GM18858 (cell line): ENCODE results near the gene VAPA.
"Not testable (repeated sequence)": the region's sequence is repeated elsewhere in the genome, so short reads cannot be mapped to it uniquely, and the experiment has no call there.

Source experiments
- ATAC-seq: cut with Tn5 transposase; IDR thresholded peaks from one replicate; pipeline ENCODE4 v1.9.1; 2021; ENCODE audit not compliant: unreplicated experiment

The VAPA gene

DNA sequence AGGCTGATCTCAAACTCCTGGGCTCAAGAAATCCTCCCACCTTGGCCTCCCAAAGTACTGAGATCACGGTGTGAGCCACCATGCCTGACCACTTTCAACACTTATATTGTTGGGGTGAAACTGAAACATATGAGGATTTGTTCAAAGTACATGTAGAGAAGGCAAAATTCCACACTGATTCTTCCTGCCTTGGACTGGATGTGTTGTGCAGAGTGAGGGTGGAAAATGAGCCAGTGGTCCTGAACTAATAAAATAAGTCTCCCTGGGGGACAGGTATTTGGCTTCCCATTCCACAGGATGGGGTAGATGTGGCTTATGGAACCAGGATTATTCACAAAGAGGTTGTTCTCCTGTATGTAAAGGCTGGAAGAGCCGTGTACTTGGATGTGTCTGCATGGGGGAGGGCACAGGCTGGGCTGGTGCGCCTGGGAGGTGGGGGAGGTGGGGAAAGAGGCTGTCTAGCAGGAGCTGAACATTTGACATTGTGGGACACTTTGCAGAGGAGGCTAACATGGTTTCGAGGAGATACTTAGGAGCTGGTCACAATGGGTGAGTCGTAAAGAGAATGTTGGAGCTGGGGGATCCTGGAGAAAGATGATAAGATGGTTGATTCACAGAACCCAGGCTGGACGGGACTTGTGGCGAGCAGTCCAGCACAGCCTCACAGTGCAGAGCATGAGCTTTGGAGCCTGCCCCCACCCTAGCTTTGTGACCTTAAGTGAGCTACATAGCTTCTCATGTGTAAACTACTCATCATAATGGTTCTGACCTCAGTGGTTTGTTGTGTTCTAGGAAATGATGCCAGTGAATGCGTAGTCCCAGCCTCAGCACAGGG lies 28.4 kb upstream of the VAPA start, which contains the start of gene TXNDC2:
Gene TXNDC2 (plus strand): TSS at position 804 of the 835 bp plus-strand sequence. CDS start 708 bp downstream, outside the sequence.
- no peak for ATAC-seq

DNA sequence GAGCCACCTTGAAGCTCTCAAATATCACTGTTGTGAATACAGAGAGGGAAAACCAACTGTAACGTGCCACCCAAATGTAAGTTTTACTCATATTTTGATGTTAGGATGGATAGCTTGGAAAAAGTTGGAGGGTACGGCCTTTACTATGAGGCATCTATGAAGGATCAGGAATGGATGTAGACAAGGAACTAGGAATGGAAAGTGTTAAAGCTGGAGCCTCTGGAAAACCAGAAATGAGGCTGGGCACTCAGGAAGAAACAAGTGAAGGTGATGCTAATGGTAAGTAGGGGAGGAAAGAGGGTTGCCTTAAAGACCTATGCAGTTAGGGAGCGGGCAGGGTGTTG lies 27.8 kb upstream of the VAPA start:
- ATAC-seq = no peak

DNA sequence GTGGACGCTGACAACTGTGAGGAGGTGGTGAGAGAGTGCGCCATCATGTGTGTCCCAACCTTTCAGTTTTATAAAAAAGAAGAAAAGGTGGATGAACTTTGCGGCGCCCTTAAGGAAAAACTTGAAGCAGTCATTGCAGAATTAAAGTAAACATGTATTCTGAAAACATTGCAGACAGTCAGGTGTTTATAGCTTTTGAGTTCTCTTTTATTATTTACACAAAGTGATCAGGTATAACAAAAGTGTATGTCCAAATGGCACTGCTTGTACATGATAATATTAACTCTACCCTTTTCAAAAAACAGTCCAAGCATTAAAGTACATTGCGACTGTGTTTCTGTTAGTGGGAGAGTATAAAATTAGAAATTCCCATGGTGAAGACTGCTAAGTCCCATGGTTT lies 25.8 kb upstream of the VAPA start:
- ATAC-seq = no peak

DNA sequence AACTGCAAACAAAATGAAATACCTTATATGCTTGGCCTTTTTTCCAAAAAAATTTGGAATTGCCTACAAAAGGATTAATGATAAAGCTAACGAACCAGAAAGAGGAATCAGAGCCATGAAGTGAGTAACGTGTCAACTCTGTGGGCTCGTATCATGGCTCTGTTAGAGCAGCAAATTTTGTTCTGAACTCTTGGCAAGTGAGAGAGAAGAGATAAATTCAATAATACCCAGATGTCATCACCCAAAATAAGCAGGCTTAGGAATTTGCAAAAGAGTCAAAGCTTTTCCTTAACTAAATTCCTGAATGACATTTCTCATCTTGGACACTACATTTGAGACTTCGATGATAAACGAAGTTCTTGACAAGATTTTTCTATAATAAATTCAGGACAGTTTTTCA lies 23.6 kb upstream of the VAPA start:
- no peak for ATAC-seq

DNA sequence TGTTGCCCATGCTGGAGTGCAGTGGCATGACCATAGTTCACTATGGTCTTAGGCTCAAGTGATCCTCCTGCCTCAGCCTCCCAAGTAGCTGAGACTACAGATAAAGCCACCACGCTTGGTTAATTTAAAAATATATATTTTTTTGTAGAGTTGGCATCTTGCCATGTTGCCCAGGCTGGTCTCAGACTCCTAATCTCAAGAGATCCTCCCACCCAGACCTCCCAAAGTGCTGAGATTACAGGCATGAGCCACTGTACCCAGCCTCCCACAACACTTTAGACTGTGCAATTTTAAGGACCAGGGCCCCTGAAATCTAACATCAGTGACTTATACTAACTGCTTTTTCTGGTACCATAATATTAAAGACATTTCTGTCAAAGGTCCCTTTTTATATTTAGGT lies 22.9 kb upstream of the VAPA start:
- ATAC-seq = no peak

DNA sequence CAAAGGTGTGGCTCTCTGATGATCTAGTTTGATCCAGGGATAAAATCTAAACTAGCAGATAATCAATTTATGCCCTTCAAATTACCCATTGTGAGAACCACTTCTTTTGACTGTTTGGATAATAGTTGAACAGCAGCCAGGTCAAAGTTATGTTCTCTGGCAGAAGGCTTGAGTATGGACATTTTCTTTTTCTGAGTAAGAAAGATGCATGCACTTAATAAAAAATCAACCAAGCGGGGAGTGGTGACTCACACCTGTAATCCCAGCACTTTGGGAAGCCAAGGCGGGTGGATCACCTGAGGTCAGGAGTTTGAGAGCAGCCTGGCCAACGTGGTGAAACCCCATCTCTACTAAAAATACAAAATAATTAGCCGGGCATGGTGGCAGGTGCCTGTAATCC lies 22.3 kb upstream of the VAPA start:
- not testable (repeated sequence) for ATAC-seq

DNA sequence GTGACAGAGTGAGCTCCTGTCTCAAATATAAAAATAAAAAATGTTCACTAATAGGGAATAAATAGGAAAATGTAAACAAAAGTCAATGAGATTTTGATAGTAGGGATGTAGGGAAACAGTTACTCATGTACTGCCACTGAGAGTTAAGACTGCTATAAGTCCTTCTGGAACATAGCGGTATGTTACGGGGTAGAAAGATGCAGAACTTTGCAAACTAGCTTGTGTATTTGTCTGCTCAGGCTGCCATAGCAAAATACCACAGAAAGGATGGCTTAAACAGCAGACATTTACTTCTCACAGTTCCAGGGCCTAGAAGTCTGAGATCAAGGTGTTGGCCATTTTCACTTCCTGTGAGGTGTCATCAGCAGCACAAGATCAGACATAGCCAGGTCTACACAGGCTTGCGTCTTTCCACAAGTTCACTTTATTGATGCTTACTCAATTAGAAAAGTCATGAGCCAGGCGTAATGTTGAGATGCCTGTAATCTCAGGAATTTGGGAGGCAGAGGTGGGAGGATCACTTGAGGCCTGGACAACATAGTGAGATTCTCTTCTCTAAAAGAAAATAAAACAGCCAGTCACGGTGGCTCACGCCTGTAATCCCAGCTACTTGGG lies 19.3 kb upstream of the VAPA start:
- no peak for ATAC-seq

DNA sequence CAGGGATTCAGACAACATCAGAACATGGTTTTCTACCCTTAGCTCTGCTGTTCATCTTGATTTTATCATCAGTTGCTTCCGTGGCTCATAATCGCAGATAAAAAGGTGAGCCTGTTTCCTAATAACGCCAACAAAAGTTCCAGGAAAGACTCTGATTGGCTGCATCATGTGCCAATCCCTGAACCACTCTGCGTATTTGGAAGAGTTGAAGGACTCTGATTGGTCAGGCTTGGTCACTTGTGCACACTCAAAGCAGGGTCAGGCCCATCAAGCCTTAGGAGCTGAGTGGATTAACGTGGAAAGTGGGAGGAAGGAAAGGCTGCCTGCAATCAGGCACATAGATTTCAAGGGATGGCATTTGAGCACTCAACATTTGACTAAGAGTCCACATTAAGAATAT lies 16.7 kb upstream of the VAPA start:
- no peak for ATAC-seq

DNA sequence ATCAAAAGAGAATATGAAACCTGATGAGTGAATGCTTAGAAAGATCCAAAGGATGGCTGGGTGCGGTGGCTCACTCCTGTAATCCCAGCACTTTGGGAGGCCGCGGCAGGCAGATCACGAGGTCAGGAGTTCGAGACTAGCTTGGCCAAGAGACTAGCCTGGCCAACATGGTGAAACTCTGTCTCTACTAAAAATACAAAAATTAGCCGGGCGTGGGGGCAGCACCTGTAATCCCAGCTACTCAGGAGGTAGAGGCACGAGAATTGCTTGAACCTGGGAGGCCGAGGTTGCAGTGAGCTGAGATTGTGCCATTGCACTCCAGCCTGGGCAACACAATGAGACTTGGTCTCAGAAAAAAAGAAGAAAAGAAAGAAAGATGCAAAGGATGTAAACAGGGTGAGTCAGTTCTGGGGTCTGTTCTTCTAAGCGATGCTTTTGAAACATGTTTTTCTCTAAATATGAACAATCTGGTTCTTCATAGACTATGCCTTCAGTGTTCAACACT lies 16.0 kb upstream of the VAPA start:
- not testable (repeated sequence) for ATAC-seq

DNA sequence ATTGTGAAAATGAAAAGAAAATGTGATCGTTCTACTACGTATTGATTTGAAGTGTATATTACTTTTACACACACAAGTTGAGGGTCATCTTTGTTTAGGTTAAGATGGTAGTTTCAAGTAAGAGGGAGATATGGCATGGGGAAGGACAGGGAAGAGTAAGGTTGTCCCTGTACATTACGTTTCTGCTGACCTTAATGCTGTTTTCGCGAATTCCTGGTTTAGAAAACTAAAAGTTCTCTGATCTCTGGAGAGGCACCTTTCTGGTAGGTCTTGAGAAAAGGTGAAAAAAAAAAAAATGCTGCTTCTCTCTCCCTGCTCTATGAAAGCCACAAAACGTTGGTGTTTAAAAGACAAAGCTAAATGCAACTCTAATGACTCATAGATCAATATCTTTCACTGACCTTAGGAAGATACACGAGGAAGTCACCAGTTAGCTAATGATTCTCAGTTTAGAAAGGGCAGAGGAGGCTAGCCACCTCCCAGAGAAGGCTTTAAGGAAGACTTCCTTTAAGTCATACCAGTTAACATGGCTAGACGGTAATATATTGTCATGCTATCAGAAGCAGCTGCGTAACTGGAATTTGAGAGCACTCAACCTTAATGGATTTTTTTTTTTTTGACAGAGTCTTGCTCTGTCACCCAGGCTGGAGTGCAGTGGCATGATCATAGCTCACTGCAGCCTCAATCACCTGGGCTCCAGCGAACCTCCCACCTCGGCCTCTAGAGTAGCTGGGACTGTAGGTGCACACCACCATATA lies 14.8 kb upstream of the VAPA start:
- no peak for ATAC-seq

DNA sequence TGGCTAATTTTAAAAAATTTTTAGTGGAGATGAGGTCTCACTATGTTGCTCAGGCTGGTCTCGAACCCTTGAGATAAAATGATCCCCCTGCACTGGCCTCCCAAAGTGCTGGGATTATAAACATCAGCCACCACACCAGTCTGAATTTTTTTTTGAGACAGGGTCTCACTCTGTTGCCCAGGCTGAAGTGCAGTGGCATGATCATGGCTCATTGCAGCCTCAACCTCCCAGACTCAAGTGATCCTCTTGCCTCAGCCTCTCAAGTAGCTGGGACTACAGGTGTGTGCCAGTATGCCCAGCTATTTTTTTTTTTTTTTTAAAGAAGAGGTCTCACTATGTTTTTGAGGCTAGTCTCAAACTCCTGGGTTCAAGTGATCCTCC lies 14.3 kb upstream of the VAPA start:
- not testable (repeated sequence) for ATAC-seq

DNA sequence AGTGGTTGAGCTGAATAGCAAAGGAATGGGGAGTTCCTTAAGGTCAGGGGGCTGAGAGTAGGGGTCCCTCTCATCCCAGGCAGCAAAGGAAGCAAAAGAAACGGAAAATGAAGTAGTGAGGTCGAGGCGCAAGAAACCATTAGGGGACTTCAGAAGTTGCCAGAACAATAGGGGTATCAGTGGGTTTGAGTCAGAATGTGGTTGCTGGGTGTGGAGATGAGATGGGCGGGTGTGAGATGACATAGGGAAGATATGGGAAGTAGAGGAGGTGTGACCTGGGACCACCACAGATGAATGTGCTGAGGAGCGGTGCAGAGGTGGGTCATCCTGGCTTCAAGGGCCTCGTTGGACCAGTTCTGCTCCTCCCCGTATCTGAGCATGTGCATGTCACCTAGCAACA lies 13.1 kb upstream of the VAPA start:
- no peak for ATAC-seq

DNA sequence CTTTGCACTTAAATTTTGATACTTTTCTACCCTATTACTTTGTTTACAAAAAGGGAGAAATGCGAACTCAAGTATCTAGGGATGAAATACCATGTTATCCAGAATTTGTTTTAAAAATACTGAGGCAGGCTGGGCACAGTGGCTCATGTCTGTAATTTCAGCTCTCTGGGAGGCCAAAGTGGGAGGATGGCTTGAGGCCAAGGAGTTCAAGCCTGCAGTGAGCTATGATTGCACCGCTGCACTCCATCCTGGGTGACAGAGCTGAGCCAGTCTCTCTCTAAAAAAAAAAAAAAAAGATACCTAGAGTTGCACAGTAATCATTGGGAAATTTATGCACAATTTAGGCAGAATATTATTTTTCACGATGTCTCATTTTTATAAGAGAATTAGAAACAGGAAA lies 12.4 kb upstream of the VAPA start:
- ATAC-seq = no peak

DNA sequence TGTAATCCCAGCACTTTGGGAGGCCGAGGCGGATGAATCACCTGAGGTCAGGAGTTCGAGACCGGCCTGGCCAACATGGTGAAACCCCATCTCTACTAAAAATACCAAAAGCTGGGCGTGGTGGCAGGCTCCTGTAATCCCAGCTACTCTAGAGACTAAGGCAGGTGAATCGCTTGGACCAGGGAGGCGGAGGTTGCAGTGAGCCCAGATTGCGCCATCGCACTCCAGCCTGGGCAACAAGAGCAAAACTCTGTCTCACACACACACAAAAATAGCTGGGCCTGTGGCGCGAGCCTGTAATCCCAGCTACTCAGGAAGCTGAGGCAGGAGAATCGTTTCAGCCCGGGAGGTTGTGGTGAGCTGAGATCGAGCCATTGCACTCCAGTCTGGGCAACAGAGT lies 11.6 kb upstream of the VAPA start:
- ATAC-seq = not testable (repeated sequence)

DNA sequence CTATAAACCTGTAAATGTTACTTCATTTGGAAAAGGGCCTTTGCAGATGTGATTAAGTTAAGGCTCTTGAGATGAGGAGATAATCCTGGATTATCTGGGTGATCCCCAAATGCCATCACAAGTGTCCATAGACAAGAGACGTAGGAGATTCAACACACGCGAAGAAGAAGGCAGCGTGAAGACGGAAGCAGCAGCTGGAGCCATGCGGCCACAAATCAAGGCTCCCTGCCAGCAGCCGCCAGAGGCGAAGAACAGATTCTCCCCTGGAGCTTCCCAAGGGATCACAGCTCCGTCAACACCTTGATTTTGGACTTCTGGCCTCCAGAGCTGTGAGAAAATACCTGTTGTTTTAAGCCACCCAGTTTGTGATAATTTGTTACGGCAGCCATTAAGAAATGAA lies 11.0 kb upstream of the VAPA start:
- no peak for ATAC-seq

DNA sequence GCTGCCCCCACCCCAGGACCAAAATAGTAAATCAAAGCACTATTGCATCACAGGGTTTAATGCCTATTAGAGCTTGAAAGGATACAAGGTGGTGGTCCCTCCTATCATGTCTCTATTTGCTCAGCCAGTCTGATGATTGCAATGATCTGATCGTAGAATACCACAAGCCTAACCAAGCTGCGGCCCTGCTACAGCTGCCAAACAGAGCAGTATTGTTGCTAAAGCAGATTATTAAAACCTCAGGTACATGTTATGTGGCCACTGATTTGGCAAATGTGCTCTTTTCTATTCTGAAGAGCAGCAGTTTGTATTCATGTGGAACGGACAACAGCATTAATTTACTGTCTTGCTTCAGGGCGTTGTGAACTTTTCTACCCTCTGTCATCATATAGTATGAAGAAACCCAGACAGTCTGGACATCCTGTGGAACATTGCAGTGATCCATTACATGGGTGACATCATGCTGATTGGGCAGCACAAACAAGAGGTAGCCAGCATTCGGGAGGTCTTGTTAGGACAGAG lies 8.4 kb upstream of the VAPA start:
- no peak for ATAC-seq

DNA sequence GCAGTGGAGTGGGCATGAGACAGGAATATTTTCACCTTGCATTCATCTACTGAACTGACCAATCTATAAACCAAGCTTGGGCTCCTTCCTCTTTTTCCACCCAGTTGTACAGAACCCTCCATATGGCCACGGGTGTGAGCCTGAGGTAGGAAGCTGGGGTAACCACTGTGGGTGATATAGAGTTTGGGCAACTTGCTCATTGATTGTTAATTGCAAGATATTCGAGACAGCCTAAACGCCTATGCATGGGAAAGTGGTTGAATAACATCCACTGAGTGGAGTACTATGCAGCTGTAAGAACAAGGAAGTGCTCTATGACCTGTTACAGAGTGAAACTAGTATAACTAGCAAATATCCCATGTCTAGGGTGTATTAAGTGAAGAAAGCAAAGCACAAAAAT lies 7.3 kb upstream of the VAPA start:
- no peak for ATAC-seq

DNA sequence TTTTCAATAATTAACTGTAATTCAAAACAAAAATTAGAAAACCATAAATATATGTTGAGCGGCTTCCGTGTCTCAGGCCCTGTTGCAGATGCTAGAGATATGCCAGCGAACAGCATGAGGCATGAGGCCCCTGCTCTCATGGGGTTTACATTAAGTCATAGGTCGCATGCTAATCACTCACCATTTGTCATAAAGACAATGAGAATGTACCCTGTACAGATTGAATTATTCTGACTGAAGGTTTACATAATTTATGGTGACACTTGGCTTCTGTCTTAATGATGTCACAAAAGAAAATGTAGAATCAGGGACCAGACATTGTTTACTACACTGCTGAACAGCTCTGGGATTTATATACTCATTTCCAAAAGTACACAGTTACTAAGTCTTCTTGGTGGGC lies 5.9 kb upstream of the VAPA start:
- ATAC-seq = no peak

DNA sequence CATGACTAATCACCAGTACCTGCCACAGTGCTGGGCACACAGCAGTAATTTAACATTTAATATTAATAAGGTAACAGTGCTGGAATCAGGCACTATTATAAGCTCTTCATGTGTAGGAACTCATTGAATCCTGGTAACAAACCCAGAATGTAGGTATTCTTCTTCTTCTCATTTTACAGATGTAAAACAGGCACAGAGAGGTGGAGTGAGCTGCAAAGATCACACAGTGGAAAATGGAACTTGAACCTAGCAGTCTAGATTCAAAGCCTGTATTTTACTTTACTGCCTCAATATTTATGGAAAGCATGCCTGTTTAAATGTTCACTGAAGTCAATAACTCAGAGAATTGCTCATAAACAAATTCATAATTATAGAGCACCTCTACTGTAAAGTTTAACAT lies 3.7 kb upstream of the VAPA start:
- ATAC-seq = no peak

DNA sequence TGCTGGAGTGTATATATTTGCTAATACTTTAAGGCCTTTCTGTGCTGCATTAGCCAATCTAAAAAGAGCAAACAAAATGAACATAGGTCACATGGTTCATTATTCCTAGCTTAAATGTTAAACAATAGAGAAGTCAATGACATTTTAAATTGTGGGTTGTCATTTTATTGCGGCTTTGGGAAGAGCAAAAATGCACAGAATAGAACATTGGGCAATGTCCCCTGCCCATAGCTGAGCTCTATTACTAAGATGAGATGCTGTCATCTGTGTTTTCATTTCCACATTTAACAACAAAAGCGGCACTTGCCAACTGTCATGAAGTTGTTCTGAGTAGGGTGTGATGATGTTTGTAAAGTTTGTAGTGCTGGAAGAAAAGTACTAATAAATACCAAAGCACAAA lies 3.2 kb upstream of the VAPA start:
- no peak for ATAC-seq

DNA sequence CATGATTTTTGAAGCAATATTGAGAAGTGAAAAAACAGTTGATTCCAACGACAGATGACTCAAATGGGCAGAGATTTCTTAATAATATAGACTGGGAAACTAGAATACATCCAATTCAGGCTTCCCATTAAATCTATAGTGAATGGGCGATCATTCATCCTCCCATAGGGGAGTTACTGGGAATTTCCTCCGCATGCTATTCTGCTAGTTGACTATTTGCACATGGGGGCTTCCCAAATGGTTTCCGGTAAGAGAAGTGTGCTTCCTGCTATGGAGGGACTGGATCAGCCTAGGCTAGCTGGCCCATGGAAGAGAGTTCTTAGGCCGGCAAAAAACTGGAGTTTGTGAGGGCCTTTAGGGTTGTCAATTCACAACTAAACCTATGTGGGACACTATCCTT lies 2.6 kb upstream of the VAPA start:
- no peak for ATAC-seq

DNA sequence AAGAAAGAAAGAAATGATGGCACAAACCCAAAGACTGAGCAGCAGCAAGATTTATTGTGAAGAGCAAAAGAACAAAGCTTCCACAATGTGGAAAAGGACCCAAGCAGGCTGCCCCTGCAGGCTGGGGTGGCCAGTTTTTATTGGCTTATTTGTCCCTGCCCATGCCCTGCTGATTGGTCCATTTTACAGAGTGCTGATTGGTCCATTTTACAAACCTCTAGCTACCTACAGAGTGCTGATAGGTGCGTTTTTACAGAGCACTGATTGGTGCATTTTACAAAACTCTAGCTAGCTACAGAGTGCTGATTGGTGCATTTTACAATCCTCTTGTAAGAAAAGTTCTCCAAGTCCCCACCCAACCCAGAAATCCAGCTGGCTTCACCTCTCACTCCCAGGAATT lies 1.5 kb upstream of the VAPA start:
- ATAC-seq = not testable (repeated sequence)
